ENCODE results near the gene PLIN5.

Gene PLIN5

DNA sequence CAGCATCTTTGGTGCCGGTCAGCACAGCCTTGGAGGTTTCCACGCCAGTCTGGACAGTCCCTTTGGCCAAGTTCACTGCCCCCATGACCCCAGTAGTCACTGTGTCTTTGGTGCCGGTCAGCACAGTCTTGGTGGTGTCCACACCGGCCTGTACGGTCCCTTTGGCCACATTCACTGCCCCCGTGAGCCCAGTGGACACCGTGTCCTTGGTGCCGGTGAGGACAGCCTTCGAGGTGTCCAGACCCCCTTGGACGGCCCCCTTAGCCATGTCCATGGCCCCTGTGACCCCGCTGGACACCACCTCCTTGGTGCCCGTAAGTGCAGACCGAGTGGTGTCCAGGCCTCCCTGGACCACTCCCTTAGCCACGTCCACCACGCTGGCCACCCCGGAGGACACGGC, 21.8 kb downstream of the PLIN5 start:
- ChIA-PET POLR2A (no interaction called here), CTCF (no interaction called here)

DNA sequence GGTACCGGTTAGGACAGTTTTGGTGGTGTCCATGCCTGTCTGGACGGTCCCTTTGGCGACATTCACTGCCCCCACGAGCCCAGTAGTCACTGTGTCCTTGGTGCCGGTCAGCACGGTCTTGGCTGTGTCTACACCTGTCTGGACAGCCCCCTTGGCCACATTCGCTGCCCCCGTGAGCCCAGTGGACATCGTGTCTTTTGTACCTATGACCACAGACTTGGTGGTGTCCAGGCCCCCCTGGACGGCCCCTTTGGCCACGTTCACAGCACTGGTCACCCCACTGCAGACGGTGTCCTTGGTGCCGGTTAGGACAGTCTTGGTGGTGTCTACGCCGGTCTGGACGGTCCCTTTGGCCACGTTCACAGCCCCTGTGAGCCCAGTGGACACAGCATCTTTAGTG, 23.0 kb downstream of the PLIN5 start:
- no peak for DNase-seq (ENCODE audit: low read depth, low spot score)
- TF ChIP-seq, protein P1, sequence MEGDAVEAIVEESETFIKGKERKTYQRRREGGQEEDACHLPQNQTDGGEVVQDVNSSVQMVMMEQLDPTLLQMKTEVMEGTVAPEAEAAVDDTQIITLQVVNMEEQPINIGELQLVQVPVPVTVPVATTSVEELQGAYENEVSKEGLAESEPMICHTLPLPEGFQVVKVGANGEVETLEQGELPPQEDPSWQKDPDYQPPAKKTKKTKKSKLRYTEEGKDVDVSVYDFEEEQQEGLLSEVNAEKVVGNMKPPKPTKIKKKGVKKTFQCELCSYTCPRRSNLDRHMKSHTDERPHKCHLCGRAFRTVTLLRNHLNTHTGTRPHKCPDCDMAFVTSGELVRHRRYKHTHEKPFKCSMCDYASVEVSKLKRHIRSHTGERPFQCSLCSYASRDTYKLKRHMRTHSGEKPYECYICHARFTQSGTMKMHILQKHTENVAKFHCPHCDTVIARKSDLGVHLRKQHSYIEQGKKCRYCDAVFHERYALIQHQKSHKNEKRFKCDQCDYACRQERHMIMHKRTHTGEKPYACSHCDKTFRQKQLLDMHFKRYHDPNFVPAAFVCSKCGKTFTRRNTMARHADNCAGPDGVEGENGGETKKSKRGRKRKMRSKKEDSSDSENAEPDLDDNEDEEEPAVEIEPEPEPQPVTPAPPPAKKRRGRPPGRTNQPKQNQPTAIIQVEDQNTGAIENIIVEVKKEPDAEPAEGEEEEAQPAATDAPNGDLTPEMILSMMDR (IDR thresholded peaks at IDR 0.05; ENCODE audit: insufficient read depth, low read length, missing control alignments) = no peak
- no peak overlapping the region for H3K4me3 ChIP-seq (ENCODE audit: low read depth, low read length)
- POLR2A ChIA-PET = no interaction called here
- CTCF ChIA-PET = no interaction called here

More for the DNA sequence above, 21.8 kb downstream of the PLIN5 start:
- no peak overlapping the region for H3K4me3 ChIP-seq (ENCODE audit: low read depth, low read length)
- no peak for DNase-seq (ENCODE audit: low read depth, low spot score)
- TF ChIP-seq, protein P1 (IDR thresholded peaks at IDR 0.05; ENCODE audit: insufficient read depth, low read length, missing control alignments) = no peak

DNA sequence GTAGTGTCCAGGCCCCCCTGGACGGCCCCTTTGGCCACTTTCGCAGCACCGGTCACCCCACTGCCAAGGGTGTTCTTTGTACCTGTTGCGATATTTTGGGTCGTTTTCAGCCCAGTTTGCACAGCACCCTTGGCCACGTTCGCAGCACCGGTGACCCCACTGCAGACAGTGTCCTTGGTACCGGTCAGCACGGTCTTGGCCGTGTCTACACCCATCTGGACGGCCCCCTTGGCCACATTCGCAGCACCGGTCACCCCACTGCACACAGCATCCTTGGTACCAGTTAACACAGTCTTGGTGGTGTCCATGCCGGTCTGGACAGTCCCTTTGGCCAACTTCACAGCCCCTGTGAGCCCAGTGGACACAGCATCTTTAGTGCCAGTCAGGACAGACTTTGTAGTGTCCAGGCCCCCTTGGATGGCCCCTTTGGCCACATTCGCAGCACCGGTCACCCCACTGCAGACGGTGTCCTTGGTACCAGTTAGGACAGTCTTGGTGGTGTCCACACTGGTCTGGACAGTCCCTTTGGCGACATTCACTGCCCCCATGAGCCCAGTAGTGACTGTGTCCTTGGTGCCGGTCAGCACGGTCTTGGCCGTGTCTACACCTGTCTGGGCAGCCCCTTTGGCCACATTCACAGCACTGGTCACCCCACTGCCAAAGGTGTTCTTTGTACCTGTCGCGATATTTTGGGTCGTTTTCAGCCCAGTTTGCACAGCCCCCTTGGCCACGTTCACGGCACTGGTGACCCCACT, 23.5 kb downstream of the PLIN5 start:
- POLR2A ChIA-PET = no interaction called here
- TF ChIP-seq, protein P1 (IDR thresholded peaks at IDR 0.05; ENCODE audit: insufficient read depth, low read length, missing control alignments) = no peak
- no peak overlapping the region for H3K4me3 ChIP-seq (ENCODE audit: low read depth, low read length)
- CTCF ChIA-PET = no interaction called here
- DNase-seq (ENCODE audit: low read depth, low spot score) = no peak

DNA sequence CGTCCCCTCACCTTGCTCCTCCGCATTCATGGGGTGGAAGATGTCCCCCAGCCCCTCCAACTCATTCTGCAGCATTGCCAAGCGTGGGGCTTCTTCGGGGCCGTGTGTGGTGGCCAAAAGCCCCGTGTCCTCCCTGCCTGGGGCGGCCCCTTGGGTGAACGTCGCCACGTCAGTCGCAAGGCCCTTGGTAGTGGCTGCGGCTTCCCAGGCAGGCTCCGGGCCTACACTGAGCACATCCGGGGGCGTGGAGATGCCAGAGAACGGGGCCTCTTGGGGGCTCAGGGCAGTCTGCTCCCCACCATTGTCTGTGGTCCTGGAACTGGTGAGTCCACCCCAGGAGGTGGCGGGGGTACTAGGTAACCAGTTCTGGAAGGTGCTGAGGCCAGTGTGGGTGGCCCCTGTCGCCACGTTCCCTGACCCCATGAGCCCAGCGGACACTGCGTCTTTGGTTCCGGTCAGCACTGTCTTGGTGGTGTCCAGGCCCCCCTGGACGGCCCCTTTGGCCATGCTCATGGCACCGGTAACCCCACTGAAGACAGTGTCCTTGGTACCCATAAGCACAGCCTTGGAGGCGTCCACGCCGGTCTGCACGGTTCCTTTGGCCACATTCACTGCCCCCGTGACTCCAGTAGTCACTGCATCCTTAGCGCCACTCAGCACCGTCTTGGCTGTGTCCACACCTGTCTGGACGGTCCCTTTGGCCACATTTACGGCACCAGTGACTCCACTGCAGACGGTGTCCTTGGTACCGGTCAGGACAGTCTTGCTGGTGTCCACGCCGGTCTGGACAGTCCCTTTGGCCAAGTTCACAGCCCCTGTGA, 24.4 kb downstream of the PLIN5 start:
- no peak for DNase-seq (ENCODE audit: low read depth, low spot score)
- CTCF ChIA-PET = interaction anchor here (1.2 to 3.2 kb wide), 2 partner anchors 12 to 14 kb away, joined by 3 to 19 read pairs; no protein-coding TSS in a partner anchor
- POLR2A ChIA-PET = no interaction called here
- no peak overlapping the region for H3K4me3 ChIP-seq (ENCODE audit: low read depth, low read length)
- TF ChIP-seq, protein P1 (IDR thresholded peaks at IDR 0.05; ENCODE audit: insufficient read depth, low read length, missing control alignments) = no peak

DNA sequence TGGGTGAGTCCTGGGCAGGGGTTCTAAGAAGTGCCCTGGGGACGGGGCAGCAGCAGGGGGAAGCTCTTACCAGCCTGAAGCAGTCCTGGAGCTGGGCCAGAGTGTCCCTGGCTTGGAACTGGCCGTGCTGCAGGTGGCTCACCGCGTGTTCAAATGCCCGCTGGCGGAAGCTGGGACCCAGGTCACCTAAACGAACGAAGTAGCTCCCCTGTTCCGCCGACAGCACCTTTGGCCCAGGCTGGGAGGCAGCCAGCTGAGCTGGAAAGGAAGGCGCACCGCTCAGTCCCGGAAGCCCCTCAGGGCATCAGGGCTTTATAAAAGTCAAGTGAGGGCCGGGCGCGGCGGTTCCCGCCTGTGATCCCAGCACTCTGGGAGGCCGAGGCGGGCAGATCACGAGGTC, 26.3 kb downstream of the PLIN5 start:
- H3K4me3 ChIP-seq (ENCODE audit: low read depth, low read length) = no peak overlapping the region
- ChIA-PET CTCF (interaction anchor here (2.3 to 3.2 kb wide), 2 partner anchors 14 to 16 kb away, joined by 10 to 19 read pairs; no protein-coding TSS in a partner anchor), POLR2A (no interaction called here)
- TF ChIP-seq, protein P1 (IDR thresholded peaks at IDR 0.05; ENCODE audit: insufficient read depth, low read length, missing control alignments) = no peak
- DNase-seq (ENCODE audit: low read depth, low spot score) = no peak

DNA sequence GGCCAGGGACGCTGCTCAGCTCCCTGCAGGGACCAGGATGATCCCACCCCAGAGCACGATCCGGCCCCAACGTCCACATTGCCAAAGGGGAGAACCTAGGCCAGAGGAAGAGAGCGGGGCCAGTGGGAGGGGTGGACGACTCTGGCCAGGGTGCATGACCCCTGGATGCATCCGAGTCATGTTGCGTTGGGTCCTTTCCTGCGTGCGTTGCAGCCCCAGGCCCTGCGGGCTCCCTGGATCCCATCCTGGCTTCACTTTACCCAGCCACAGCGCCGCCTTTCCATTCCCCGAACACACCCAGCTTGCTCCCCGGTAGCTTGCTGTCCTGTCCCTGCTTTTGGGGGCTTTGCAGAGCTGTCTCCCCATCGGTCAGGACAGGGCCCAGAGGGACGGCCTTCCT, 27.2 kb downstream of the PLIN5 start:
- TF ChIP-seq, protein P1 (IDR thresholded peaks at IDR 0.05; ENCODE audit: insufficient read depth, low read length, missing control alignments) = no peak
- POLR2A ChIA-PET = no interaction called here
- no peak overlapping the region for H3K4me3 ChIP-seq (ENCODE audit: low read depth, low read length)
- no peak for DNase-seq (ENCODE audit: low read depth, low spot score)
- CTCF ChIA-PET = interaction anchor here (0.5 to 3.2 kb wide), 3 partner anchors 14 to 41 kb away, joined by 3 to 19 read pairs (median 10); no protein-coding TSS in a partner anchor

All from AG04449 (cell line).